ENCODE data around the gene CAMK1D.

- TF ChIP-seq POLR2A (IDR thresholded peaks at IDR 0.05) (no peak), CTCF (IDR thresholded peaks at IDR 0.05) (no peak)
Measured at GRCh38 chr10:12463459-12463838, 114.1 kb downstream of the CAMK1D start.
